HG03521 (cell line): Measurements from ENCODE around the gene TIE1.

Source experiments
- ATAC-seq: cut with Tn5 transposase; IDR thresholded peaks from one replicate; pipeline ENCODE4 v1.9.1; 2021; ENCODE audit warnings: mild to moderate bottlenecking, moderate library complexity; ENCODE audit not compliant: unreplicated experiment

TIE1 gene

GRCh38 chr1:43273708-43274107 lies 27.1 kb upstream of the TIE1 start:
- ATAC-seq: no peak

DNA sequence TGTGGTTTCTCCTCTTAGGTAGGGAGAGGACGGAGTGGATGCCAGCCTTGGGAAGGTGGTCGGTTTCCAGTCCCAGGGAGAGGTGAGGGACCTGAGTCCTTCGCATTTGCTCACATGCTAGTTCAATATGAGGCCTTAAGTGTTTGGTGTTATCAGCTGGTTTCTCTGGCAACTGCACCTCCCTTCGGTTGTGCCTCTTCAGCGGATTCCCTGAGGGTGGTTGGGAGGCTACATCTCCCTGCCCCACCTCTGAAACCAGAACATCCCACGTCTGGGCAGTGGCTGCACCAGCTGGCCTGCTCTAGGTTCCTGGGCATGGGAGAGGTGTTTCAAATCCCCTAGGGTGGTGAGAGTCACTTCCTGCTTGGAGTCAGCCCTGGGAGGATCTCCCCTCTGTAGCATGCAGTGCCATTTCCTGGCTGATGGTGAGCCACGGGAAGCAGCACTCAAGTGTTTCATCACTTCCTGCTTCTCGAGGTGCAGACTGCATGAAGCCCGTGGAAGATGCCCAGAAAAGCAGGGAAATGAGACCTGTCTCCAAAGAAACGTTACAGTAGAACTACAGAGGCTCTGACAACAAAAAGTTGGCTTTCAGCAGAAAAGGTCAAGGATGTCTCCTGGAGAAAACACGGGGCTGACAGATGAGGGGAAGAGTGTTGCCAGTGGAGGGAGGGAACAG lies 26.5 kb upstream of the TIE1 start:
- no peak for ATAC-seq

DNA sequence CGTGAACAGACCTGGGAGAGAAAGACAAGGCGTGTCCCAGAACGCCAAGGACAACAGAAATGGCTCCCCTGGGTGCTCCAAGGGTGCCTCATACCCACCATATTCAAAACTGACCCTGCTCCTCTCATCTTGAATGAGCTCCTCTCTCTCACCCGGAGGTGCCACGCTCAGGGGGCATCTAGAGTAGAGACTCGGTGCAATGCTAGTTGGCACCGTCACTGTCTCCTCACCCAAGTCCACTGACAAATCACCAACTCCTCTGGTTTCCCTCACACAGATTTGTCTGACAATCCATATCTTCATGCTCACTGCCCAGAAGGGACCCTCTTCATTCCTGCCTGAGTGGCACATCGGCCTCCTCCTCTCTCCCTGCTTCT lies 26.0 kb upstream of the TIE1 start:
- no peak for ATAC-seq

GRCh38 chr1:43275826-43276620 lies 24.8 kb upstream of the TIE1 start:
- ATAC-seq: no peak

- ATAC-seq: no peak
Observed at GRCh38 chr1:43276673-43277072, 24.1 kb upstream of the TIE1 start.

- ATAC-seq: no peak
Observed at GRCh38 chr1:43277116-43277876, 23.5 kb upstream of the TIE1 start.

- ATAC-seq: no peak
Observed at GRCh38 chr1:43279161-43279560, 21.6 kb upstream of the TIE1 start.

DNA sequence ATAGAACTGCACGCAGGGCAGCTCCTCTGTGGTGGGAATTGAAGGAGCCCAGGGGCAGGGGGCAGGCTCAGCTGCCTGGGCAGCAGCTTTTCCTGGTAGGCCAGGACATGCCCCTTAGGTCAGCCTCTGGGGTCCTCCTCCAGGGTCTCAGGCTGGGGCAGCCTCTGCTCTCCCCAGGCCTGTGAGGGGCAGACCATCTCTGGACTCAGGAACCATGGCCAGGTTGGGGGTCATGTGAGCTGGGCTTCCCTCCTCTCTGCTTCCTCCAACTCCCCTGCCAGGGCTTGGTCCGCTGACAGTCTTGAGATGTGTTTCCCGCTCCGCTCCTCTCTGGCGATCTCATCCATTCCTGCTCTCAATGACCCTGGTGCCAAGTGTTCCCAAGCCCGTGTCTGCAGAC lies 21.1 kb upstream of the TIE1 start:
- ATAC-seq: no peak

- no peak for ATAC-seq
Observed at GRCh38 chr1:43280692-43281091, 20.1 kb upstream of the TIE1 start.

DNA sequence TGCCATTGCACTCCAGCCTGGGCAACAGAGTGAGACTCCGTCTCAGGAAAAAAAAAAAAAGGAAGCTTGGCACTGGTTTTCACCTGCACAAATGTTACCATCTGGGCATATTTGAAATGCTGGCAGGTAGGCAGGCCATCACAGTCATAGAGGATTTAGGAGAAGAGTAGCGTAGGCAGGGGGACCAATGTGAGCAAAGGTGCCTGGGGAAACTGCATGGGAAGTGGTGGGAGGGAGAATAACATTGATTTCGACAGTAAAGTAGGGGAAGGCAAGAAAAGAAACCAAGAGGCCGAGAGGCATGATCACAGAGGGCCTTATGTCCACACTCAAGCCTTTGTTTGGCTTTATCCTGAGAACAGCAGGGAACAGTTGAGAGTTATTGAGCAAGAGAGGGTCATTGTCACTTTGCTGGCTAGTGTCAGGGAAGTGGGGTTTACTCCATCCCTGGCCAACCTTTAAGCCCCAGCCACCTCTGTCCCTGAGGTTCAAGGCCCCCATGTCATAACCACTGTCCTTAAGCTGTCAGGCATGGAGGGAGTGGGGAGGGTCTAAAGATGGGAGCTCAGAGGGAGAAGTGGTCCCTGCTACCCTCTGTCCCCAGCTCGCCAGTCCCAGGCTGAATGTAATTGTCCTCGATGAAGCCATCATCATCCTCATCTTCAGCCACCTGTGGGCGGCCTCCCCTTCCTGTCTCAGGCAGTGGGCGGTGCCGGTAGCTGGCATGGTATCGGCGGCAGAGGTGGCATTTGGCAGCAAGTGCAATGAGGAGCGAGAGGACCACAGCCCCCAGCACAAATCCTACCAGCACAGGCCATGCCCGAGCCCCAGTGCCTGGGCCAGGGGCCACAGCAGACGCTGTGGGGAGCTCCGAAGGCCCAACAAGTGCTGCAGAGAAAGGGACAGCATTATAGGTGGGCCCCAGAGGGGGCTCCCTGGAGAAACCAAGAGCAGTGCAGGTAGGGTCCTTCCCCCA lies 18.3 kb upstream of the TIE1 start:
- no peak for ATAC-seq

DNA sequence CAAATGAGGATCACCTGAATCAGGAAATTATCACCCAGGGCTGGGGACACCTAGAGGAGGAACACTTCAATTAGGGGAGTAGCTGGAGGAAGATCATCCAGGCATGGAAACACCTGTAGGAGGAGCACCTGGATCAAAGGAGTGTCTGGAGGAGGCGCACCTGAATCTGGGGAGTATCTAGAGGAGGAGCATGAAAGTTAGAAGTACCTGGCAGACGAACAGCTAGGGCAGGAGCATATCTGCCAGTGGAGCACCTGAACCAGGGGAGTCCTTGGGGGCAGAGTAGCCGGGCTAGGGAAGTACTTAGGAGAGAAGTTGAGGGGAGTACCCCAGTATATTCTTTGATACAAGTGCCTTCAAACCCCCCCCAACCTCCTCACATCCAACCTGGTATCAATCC lies 16.7 kb upstream of the TIE1 start:
- ATAC-seq: no peak

DNA sequence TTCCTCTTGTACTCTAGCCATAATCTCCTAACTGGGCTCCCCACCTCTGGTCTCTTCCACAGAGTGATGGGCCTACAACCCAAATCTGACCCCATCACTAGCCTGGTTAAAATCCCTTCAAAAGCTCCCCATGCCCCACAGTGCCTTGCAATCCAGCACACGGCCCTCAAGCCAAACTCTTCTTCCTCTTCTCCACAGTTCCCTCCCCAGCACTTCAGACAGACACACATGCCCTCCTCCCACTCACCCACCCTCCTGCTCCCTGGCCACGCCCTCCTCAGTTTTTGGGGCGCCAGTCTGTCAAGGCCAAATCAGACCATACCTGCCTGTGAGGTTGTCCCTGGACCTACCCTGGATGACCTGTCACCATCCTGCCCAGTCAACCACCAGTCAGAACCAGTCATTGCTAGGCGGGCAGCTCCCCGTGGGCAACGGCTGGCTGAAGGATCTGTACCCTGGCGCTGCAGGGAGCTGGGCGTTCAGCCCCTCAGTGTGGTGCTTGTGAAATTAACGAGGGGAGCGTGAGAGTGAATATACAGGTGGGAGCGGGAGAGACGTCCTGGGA lies 16.2 kb upstream of the TIE1 start:
- no peak for ATAC-seq

DNA sequence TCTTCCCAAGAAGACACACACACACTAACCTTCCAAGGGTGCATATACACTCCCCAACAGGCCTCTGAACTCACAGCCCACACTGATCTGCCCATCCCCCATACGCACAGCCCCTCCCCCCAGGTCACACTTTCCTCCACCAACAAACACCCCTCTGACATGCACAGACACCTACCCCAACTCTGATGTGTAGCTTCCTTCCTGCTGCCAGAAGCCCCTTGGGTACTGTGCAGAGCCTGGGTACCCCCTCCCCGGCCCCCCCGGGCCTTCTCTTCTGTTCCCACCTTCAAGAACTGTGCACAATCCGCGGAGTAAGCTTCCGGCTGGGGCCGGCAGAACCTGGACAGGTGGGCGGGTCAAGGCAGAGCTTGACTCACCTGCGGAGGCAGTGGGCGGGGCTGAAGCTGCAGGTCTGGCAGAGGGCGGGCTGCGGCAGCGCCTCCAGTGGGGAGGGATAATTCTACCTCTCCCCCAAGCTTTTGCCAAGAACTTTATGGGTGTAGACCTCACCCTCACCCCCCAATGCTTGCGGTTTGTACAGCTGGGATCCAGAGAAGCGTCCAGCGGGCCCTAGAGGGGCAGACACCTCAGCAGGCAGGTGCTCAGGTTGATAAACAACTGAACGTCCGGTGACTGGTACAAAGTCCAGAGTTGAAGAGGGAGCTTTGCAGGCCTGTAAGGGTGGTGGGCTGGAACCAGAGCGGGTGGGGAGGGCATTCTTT lies 15.4 kb upstream of the TIE1 start, which contains the start of gene C1orf210:
Gene C1orf210, minus strand, starts transcription at position 313 of the 722 bp plus-strand sequence. CDS start 2,311 bp downstream, outside the sequence.
- ATAC-seq: no peak

DNA sequence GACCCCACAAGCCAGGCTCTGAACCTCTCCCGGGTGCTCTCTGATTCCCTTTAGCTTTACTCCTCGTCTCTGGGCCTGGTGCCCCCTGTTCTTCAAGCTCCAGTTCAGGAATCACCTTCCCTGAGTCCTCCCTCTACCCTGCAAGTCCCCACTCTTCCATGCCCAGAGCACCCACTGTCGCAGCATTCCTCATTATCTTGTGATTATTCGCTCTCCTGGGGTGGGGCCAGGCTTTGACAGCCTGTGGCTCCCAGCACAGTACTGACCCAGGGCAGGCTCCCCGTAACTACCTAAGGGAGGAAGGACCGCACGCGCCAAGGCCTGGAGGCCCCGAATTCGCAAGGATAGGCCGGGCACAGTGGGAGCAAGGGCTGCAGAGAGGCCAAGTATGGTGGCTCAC lies 14.7 kb upstream of the TIE1 start:
- ATAC-seq: no peak

GRCh38 chr1:43286533-43286932 lies 14.2 kb upstream of the TIE1 start:
- no peak for ATAC-seq

DNA sequence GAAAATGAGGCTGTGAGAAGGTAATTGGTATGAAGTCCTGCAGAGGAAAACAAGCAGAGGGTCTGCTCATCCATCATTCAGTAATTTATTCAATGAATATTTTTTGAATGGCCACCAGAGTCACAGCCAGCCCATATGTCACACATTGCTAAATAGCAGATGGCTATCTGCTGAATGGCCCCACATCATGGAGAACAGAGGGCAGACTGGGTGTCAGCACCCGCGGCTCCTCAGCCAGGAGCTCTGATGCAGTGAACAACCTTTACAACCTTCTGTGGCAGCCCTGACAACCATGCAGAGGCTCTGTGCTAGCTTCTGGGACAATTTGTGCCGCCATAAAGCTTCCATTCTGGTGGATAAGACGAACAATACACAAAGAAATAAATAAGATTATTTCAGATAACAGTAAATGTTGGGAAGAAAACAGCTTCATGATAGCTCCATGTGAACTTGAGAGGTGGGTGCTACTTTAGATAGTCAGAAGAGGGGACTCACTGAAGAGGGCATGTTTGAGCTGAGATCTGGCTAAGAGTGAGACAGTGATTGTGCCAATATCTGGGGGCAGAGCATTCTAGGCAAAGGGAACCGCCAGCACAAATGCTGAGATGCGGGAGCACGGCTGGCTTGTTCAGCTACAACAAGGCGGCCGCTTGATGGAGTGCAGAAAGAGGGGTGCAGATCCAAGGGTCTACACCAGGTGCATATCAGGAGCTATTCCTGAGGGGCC lies 12.6 kb upstream of the TIE1 start:
- ATAC-seq: no peak

DNA sequence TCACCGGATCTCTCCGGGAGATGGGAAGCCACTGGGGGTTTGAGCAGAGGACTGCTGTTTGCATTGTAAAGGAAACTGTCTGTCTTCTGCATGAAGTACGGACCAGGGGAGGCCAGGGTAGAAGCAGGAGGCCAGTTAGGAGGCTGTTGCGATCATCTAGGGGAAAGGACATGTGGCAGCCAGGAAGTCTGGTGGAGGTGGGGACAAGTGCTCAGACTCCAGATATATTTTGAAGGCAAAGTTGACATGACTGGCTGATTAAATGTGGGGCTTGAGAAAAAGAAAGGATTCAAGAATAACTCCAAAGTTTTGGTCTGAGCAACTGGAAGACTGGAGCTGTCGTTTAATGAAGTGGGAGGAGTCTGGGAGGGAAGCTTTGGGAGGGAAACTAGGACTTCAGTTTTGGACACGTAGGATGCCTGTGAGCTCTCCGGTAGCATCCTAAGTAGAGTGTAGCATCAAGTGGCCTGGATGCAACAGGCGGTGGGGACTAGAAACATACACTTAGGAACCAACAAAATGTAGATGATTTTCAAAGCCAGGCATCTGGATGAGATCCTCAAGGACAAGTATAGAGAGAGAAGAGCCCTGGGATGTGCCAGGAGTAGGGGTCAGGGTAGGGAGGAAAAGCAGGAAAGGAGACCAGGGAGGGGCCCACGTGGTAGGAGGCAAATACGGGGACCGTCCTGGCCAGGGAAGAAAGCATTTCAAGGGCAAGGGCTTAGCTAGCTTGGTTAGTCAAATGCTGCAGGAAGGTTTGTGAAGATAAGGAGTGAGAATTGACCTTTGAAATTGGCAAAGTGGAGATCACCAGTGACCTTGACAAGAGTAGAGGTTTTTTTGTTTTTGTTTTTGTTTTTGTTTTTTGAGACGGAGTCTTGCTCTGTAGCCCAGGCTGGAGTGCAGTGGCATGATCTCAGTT lies 11.7 kb upstream of the TIE1 start:
- ATAC-seq: no peak

DNA sequence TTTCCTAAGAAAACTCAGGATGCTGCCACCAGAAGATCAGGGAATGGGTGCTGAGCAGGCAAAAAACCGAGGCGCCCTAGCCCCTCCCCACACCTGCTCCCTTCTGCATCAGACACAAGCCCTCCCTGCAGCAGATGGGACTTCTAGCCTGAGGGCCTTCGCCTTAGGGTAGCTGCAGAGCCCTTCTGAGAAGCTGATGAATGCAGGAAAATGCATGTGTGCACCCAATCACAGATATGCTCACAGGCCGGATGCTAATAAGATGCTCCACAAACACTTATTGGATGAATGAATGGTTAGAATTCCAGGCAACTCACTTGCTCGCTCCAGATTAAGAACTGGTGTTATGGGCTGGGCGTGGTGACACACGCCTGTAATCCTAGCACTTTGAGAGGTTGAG lies 8.6 kb upstream of the TIE1 start:
- no peak for ATAC-seq
